SU-DHL-6 (cell line): ENCODE measurements around the gene FIS1.

ENCODE experiments used
- CTCF ChIP-seq: fragments of 200-600 bp; sonication (generic); IDR thresholded peaks from one replicate; pipeline ENCODE4 v1.5.1; 2017; ENCODE audit warnings: antibody characterized with exemption, mild to moderate bottlenecking, low read length, moderate library complexity; ENCODE audit not compliant: insufficient read depth, poor library complexity, severe bottlenecking
- EZH2phosphoT487 ChIP-seq: fragments of 200-600 bp; sonication (generic), shearing (Covaris generic); conservative IDR thresholded peaks from 2 replicates; pipeline ENCODE4 v1.6.1; 2018; ENCODE audit warnings: mild to moderate bottlenecking, antibody characterized with exemption, low read length, moderate library complexity, mixed read lengths

- TF ChIP-seq CTCF (no peak), EZH2phosphoT487 (no peak)
These were observed 32.9 kb downstream of the FIS1 start for GRCh38 chr7:101212014-101212413.
